ENCODE data around the gene SMIM32. TPM values are rescaled to one million over a fixed set of nuclear protein-coding genes. Genes with fewer than 3 reads are reported as not detected.

SMIM32 gene
- total RNA-seq, 1 experiment from 2014 or later: 0.66 TPM

- no peaks in the 10 kb centered on the region for H3K9me3 Mint-ChIP-seq (ENCODE audit: unreplicated experiment)
- Histone ChIP-seq H3K36me3 (ENCODE audit: control insufficient read depth, insufficient read depth, low read length) (peaks cover 1% of the 10 kb centered on the region; the same call in 1 of the 2 replicates), H3K4me3 (ENCODE audit: low read depth, low read length) (no peak overlapping the region), H3K4me1 (no peaks in the 10 kb centered on the region), H3K9me3 (no peaks in the 10 kb centered on the region), H3K27me3 (replicated peaks; ENCODE audit: control insufficient read depth, insufficient read depth, low read length) (no peaks in the 10 kb centered on the region)
- peaks cover 19% of the 10 kb centered on the region for H3K36me3 Mint-ChIP-seq (ENCODE audit: insufficient read depth, unreplicated experiment)
- BruUV-seq (replicated peaks): no TSS peak
- ChIA-PET POLR2A (no interaction called here), CTCF (interaction anchor here (0.7 kb wide), 1 partner anchor 390 kb away, joined by 4 read pairs; no protein-coding TSS in a partner anchor)
- no peak overlapping the region for H3K27ac Mint-ChIP-seq (ENCODE audit: unreplicated experiment)
- TF ChIP-seq CTCF (IDR thresholded peaks at IDR 0.05; ENCODE audit: insufficient read depth in 1 of 2, low read depth in 1 of 2, low read length in 1 of 2, severe bottlenecking in 1 of 2, unreplicated experiment in 1 of 2): no peak
- no peak for DNase-seq
- intact Hi-C loops (cut with micrococcal nuclease; ENCODE audit: unreplicated experiment): no loop called here
- H3K27me3 Mint-ChIP-seq (ENCODE audit: insufficient read depth, unreplicated experiment): no peaks in the 10 kb centered on the region
- no peak overlapping the region for H3K4me3 Mint-ChIP-seq (ENCODE audit: unreplicated experiment)
- no peaks in the 10 kb centered on the region for H3K4me1 Mint-ChIP-seq (ENCODE audit: low read depth, unreplicated experiment)
These were observed 12.2 kb upstream of the SMIM32 start for GRCh38 chr5:136205061-136205702.

- no TSS peak for BruUV-seq (replicated peaks)
These were observed 10.5 kb upstream of the SMIM32 start for GRCh38 chr5:136203303-136203922.

More at GRCh38 chr5:136203303-136203922, 10.5 kb upstream of the SMIM32 start:
- no peak for DNase-seq
- TF ChIP-seq CTCF (IDR thresholded peaks at IDR 0.05; ENCODE audit: insufficient read depth in 1 of 2, low read depth in 1 of 2, low read length in 1 of 2, severe bottlenecking in 1 of 2, unreplicated experiment in 1 of 2): no peak
- Mint-ChIP-seq H3K27me3 (ENCODE audit: insufficient read depth, unreplicated experiment) (no peaks in the 10 kb centered on the region), H3K27ac (ENCODE audit: unreplicated experiment) (no peak overlapping the region), H3K4me1 (ENCODE audit: low read depth, unreplicated experiment) (no peaks in the 10 kb centered on the region), H3K9me3 (ENCODE audit: unreplicated experiment) (no peaks in the 10 kb centered on the region), H3K36me3 (ENCODE audit: insufficient read depth, unreplicated experiment) (peaks cover 27% of the 10 kb centered on the region), H3K4me3 (ENCODE audit: unreplicated experiment) (no peak overlapping the region)
- no peaks in the 10 kb centered on the region for H3K4me1 ChIP-seq
- ChIA-PET CTCF (no interaction called here), POLR2A (no interaction called here)
- no peaks in the 10 kb centered on the region for H3K27me3 ChIP-seq (replicated peaks; ENCODE audit: control insufficient read depth, insufficient read depth, low read length)
- H3K9me3 ChIP-seq: no peaks in the 10 kb centered on the region
- H3K4me3 ChIP-seq (ENCODE audit: low read depth, low read length): no peak overlapping the region
- peaks cover 1% of the 10 kb centered on the region; the same call in 1 of the 2 replicates for H3K36me3 ChIP-seq (ENCODE audit: control insufficient read depth, insufficient read depth, low read length)
- intact Hi-C loops (cut with micrococcal nuclease; ENCODE audit: unreplicated experiment): no loop called here

Data from Caco-2 (cell line).